ENCODE measurements around the gene COL1A2. TPM values are rescaled to one million over a fixed set of nuclear protein-coding genes. Genes with fewer than 3 reads are reported as not detected.

Gene COL1A2
- total and polyA plus RNA-seq, 2 of the 13 experiments (the other 11 are each of a cell fraction or from before 2014, with no cell fraction given) = not detected

- H3K79me2 ChIP-seq (ENCODE audit: insufficient read depth, low read length) = no peaks in the 10 kb centered on the region
- 7% methylated on average over 1 of the region's 1 CpG for WGBS (ENCODE audit: low lambda C conversion rate)
- FAIRE-seq (no peak), DNase-seq (ENCODE audit: low spot score) (no peak), ATAC-seq (no peak)
- ChIA-PET CTCF (ENCODE audit: low intra/inter-chr PET ratio, low total read pairs) (no interaction called here), POLR2A (no interaction called here)
- H3K27ac ChIP-seq (ENCODE audit: extremely low read length, insufficient read depth, low read length) = no peak overlapping the region
- BruUV-seq (replicated peaks) = no TSS peak
- H3K4me3 ChIP-seq (replicated peaks in 1 of 3; ENCODE audit: insufficient read depth in 1 of 3, low read depth in 2 of 3, low read length in 3 of 3) = no peak overlapping the region
- H3K36me3 ChIP-seq (replicated peaks in 1 of 2; ENCODE audit: control insufficient read depth in 1 of 2, insufficient read depth in 2 of 2, low read length in 2 of 2) = no peaks in the 10 kb centered on the region
- in situ Hi-C loops (cut with HindIII; ENCODE audit: extremely low pct_ligation_motif_present, low pct_unique_long_range_greater_than_20kb) (no loop called here), intact Hi-C loops (cut with micrococcal nuclease; ENCODE audit: unreplicated experiment) (no loop called here)
- no peak overlapping the region for H3K9ac ChIP-seq (ENCODE audit: insufficient read depth, low read depth, low read length)
- H4K20me1 ChIP-seq (ENCODE audit: insufficient read depth, low read length) = no peaks in the 10 kb centered on the region
- H2AFZ ChIP-seq (ENCODE audit: low read length) = no peak overlapping the region
- H3K27me3 ChIP-seq (ENCODE audit: control insufficient read depth in 1 of 2, insufficient read depth in 2 of 2, low read length in 2 of 2) = peaks cover 0 to 15% of the 10 kb centered on the region in 2 experiments; a peak in 3 of 5 replicates
- H3K4me2 ChIP-seq (ENCODE audit: low read depth, low read length) = no peak overlapping the region
- no peaks in the 10 kb centered on the region for H3K9me3 ChIP-seq (ENCODE audit: low read length)
- H3K4me1 ChIP-seq (ENCODE audit: insufficient read depth, low read length) = no peaks in the 10 kb centered on the region
- no peak for TF ChIP-seq ZNF646 (CRISPR knock-in tag; IDR thresholded peaks at IDR 0.05)
- no peak for TF ChIP-seq SMAD3 (CRISPR knock-in tag; IDR thresholded peaks at IDR 0.05)
- no peak for TF ChIP-seq ZNF460 (CRISPR knock-in tag; IDR thresholded peaks at IDR 0.05; ENCODE audit: borderline replicate concordance)
- TF ChIP-seq FLYWCH1 (CRISPR knock-in tag; IDR thresholded peaks at IDR 0.05) = no peak
- no peak for TF ChIP-seq ZNF496 (CRISPR knock-in tag; IDR thresholded peaks at IDR 0.05; ENCODE audit: insufficient replicate concordance)
- TF ChIP-seq REST (IDR thresholded peaks at IDR 0.05; ENCODE audit: borderline replicate concordance in 1 of 2, low read depth in 1 of 2, low read length in 2 of 2) = no peak
- no peak for TF ChIP-seq HOXA9 (CRISPR knock-in tag; IDR thresholded peaks at IDR 0.05; ENCODE audit: borderline replicate concordance)
- no peak for TF ChIP-seq FOXM1 (CRISPR knock-in tag; IDR thresholded peaks at IDR 0.05)
- TF ChIP-seq TRIM24 (CRISPR knock-in tag; IDR thresholded peaks at IDR 0.05) = no peak
- no peak for TF ChIP-seq ZNF253 (CRISPR knock-in tag; IDR thresholded peaks at IDR 0.05; ENCODE audit: borderline replicate concordance)
- no peak for TF ChIP-seq MTA1 (CRISPR knock-in tag; IDR thresholded peaks at IDR 0.05; ENCODE audit: borderline replicate concordance)
- TF ChIP-seq MYC (CRISPR knock-in tag; IDR thresholded peaks at IDR 0.05; ENCODE audit: borderline replicate concordance) = no peak
- no peak for TF ChIP-seq RXRB (CRISPR knock-in tag; IDR thresholded peaks at IDR 0.05; ENCODE audit: borderline replicate concordance)
- TF ChIP-seq ZNF550 (CRISPR knock-in tag; IDR thresholded peaks at IDR 0.05; ENCODE audit: borderline replicate concordance) = no peak
- no peak for TF ChIP-seq JARID2 (CRISPR knock-in tag; IDR thresholded peaks at IDR 0.05; ENCODE audit: insufficient replicate concordance)
- no peak for TF ChIP-seq ZNF367 (CRISPR knock-in tag; IDR thresholded peaks at IDR 0.05; ENCODE audit: borderline replicate concordance)
Measured at GRCh38 chr7:94405506-94405905, 10.8 kb downstream of the COL1A2 start.
